ENCODE results near the gene KRTAP12-3. TPM values are rescaled to one million over a fixed set of nuclear protein-coding genes. Genes with fewer than 3 reads are reported as not detected.
"Not testable (repeated sequence)": the region's sequence is repeated elsewhere in the genome, so short reads cannot be mapped to it uniquely, and the experiment has no call there.

KRTAP12-3 gene
- total RNA-seq, 4 donors from 2014 or later: 3.2 to 11.5 TPM; not detected in 2

- Histone ChIP-seq H3K36me3 (no peaks in the 10 kb centered on the region), H3K27ac (no peak within 1 kb of the TSS), H3K9me3 (no peaks in the 10 kb centered on the region), H3K4me3 (no peak within 1 kb of the TSS), H3K27me3 (peaks cover 21% of the 10 kb centered on the region), H3K4me1 (no peaks in the 10 kb centered on the region)
- TF ChIP-seq POLR2A (IDR thresholded peaks at IDR 0.05): no peak
- no peak for TF ChIP-seq POLR2AphosphoS5 (IDR thresholded peaks at IDR 0.05)
- TF ChIP-seq CTCF (IDR thresholded peaks at IDR 0.05): no peak
- TF ChIP-seq EP300 (IDR thresholded peaks at IDR 0.05): no peak
- DNase-seq (ENCODE audit: low spot score in 2 of 2): no peak
- WGBS: 47% methylated on average over 19 of the region's 21 CpGs
Measured at GRCh38 chr21:44637018-44637850, 20.5 kb upstream of the KRTAP12-3 start, which contains the start of gene KRTAP10-10. Gene KRTAP10-10, plus strand, starts transcription at chr21:44637356. Its CDS starts 62 bp downstream, at chr21:44637418.

GRCh38 chr21:44637851-44638348 is 19.8 kb upstream of the KRTAP12-3 start:
- H3K4me3 ChIP-seq; H3K36me3 ChIP-seq; H3K4me1 ChIP-seq; H3K9me3 ChIP-seq; H3K27ac ChIP-seq; DNase-seq (ENCODE audit: low spot score in 2 of 2): not testable (repeated sequence)
- 87% methylated on average over 10 of the region's 12 CpGs for WGBS
- peaks cover 25% of the 10 kb centered on the region for H3K27me3 ChIP-seq

- WGBS: 95% methylated on average over 10 of the region's 21 CpGs
- not testable (repeated sequence) for DNase-seq (ENCODE audit: low spot score in 2 of 2)
Measured at GRCh38 chr21:44638506-44639330, 19.0 kb upstream of the KRTAP12-3 start.

GRCh38 chr21:44639331-44639655 is 18.4 kb upstream of the KRTAP12-3 start:
- DNase-seq (ENCODE audit: low spot score in 2 of 2): no peak
- Histone ChIP-seq H3K4me1 (no peaks in the 10 kb centered on the region), H3K36me3 (no peaks in the 10 kb centered on the region), H3K27me3 (peaks cover 25% of the 10 kb centered on the region), H3K27ac (no peak overlapping the region), H3K9me3 (no peaks in the 10 kb centered on the region), H3K4me3 (no peak overlapping the region)
- no peak for TF ChIP-seq EP300 (IDR thresholded peaks at IDR 0.05)
- no peak for TF ChIP-seq POLR2AphosphoS5 (IDR thresholded peaks at IDR 0.05)
- no peak for TF ChIP-seq CTCF (IDR thresholded peaks at IDR 0.05)
- TF ChIP-seq POLR2A (IDR thresholded peaks at IDR 0.05): no peak
- WGBS: 87% methylated on average over 4 of the region's 12 CpGs

More at GRCh38 chr21:44638506-44639330, 19.0 kb upstream of the KRTAP12-3 start:
- H3K36me3 ChIP-seq, H3K4me1 ChIP-seq, H3K4me3 ChIP-seq, H3K9me3 ChIP-seq, H3K27ac ChIP-seq: not testable (repeated sequence)
- H3K27me3 ChIP-seq: peaks cover 25% of the 10 kb centered on the region

- H3K4me3 ChIP-seq: no peak overlapping the region
- DNase-seq (ENCODE audit: low spot score in 2 of 2): peak in 1 of 2 donors; percentile 25
- WGBS: 91% methylated on average over 5 of the region's 5 CpGs
- H3K27ac ChIP-seq: no peak overlapping the region
- no peaks in the 10 kb centered on the region for H3K4me1 ChIP-seq
- H3K9me3 ChIP-seq: no peaks in the 10 kb centered on the region
- TF ChIP-seq EP300 (IDR thresholded peaks at IDR 0.05): no peak
- no peak for TF ChIP-seq POLR2A (IDR thresholded peaks at IDR 0.05)
- no peak for TF ChIP-seq CTCF (IDR thresholded peaks at IDR 0.05)
- no peak for TF ChIP-seq POLR2AphosphoS5 (IDR thresholded peaks at IDR 0.05)
- peaks cover 25% of the 10 kb centered on the region for H3K27me3 ChIP-seq
- no peaks in the 10 kb centered on the region for H3K36me3 ChIP-seq
Measured at GRCh38 chr21:44640761-44641160, 17.0 kb upstream of the KRTAP12-3 start.

GRCh38 chr21:44643741-44644310 is 13.9 kb upstream of the KRTAP12-3 start:
- peaks cover 30% of the 10 kb centered on the region for H3K27me3 ChIP-seq
- no peaks in the 10 kb centered on the region for H3K4me1 ChIP-seq
- no peak overlapping the region for H3K27ac ChIP-seq
- H3K4me3 ChIP-seq: no peak overlapping the region
- no peak for DNase-seq (ENCODE audit: low spot score in 2 of 2)
- H3K36me3 ChIP-seq: no peaks in the 10 kb centered on the region
- TF ChIP-seq POLR2A (IDR thresholded peaks at IDR 0.05): no peak
- no peak for TF ChIP-seq EP300 (IDR thresholded peaks at IDR 0.05)
- TF ChIP-seq CTCF (IDR thresholded peaks at IDR 0.05): no peak
- TF ChIP-seq POLR2AphosphoS5 (IDR thresholded peaks at IDR 0.05): no peak
- no peaks in the 10 kb centered on the region for H3K9me3 ChIP-seq
- 65% methylated on average over 14 of the region's 14 CpGs for WGBS
